Natural killer cell (primary cell): ENCODE measurements around the gene SRP54. TPM values are rescaled to one million over a fixed set of nuclear protein-coding genes. Genes with fewer than 3 reads are reported as not detected.
A peak's percentile ranks its signal among the peaks of the same experiment; 100 is the strongest.

Experiments
- ATAC-seq, 3 donors: fragments of 150-1000 bp in 2 of 3; fragments of 200-7000 bp in 1 of 3; cut with Tn5 transposase; 1 replicate in 1 of 3; 2 replicates in 2 of 3; pipeline ENCODE4 v1.10.0; 2021; ENCODE audit warnings: mild to moderate bottlenecking in 2 of 3, moderate library complexity in 2 of 3
- DNase-seq, 2 donors: peaks; one replicate each; pipeline versions ENCODE4 v3.0.0 to v3.0.0-alpha.2; 2013 to 2021; ENCODE audit warnings: mixed read lengths in 1 of 2
- H3K27ac ChIP-seq: one replicate; pipeline ENCODE4 v1.5.1; 2013; ENCODE audit warnings: mild to moderate bottlenecking, low read length
- H3K27me3 ChIP-seq: one replicate; pipeline ENCODE4 v1.6.1; 2013; ENCODE audit warnings: low read length; ENCODE audit not compliant: control insufficient read depth, insufficient read depth
- H3K36me3 ChIP-seq: one replicate; pipeline ENCODE4 v1.6.1; 2013; ENCODE audit warnings: low read length; ENCODE audit not compliant: control insufficient read depth, insufficient read depth
- H3K4me1 ChIP-seq: one replicate; pipeline ENCODE4 v1.6.1; 2013; ENCODE audit warnings: low read length; ENCODE audit not compliant: control insufficient read depth, insufficient read depth
- H3K4me3 ChIP-seq: one replicate; pipeline ENCODE4 v1.5.1; 2013; ENCODE audit warnings: low read length
- H3K9me3 ChIP-seq: one replicate; pipeline ENCODE4 v1.6.1; 2013; ENCODE audit warnings: low read length; ENCODE audit not compliant: control insufficient read depth, insufficient read depth
- H3K27ac Mint-ChIP-seq, 2 donors: one replicate each; pipeline ENCODE4 v1.8.0; 2022; ENCODE audit warnings: mild to moderate bottlenecking in 2 of 2, mixed read lengths in 2 of 2, moderate library complexity in 1 of 2
- H3K27me3 Mint-ChIP-seq, 2 donors: one replicate each; pipeline ENCODE4 v1.8.0; 2022; ENCODE audit warnings: low read depth in 2 of 2, mixed read lengths in 2 of 2
- H3K36me3 Mint-ChIP-seq: one replicate; pipeline ENCODE4 v1.8.0; 2022; ENCODE audit warnings: mixed read lengths
- H3K4me1 Mint-ChIP-seq, 2 donors: one replicate each; pipeline ENCODE4 v1.8.0; 2022; ENCODE audit warnings: mixed read lengths in 2 of 2
- H3K4me3 Mint-ChIP-seq: one replicate; pipeline ENCODE4 v1.8.0; 2022; ENCODE audit warnings: mild to moderate bottlenecking, moderate library complexity, mixed read lengths
- H3K9me3 Mint-ChIP-seq, 2 donors: one replicate each; pipeline ENCODE4 v1.8.0; 2022; ENCODE audit warnings: mixed read lengths in 2 of 2
- WGBS: methylation state at CpG from one replicate; pipeline ENCODE4 v1.1.7; 2013; ENCODE audit warnings: missing lambda C conversion rate; ENCODE audit not compliant: insufficient coverage; 5-methylcytosine and 5-hydroxymethylcytosine counted together
- intact Hi-C: fragments of 100-400 bp; cut with micrococcal nuclease; formaldehyde crosslinking; loops from one replicate; pipeline ENCODE4 v1.14.2; 2022
- total RNA-seq, 4 donors: library from RNA; stranded (reverse); fragments of 120-200 nt in 1 of 4; gene quantifications; one replicate each; pipeline versions ENCODE4 v1.2.3 to v1.2.4, GENCODE V29; 2013 to 2022
- TF ChIP-seq, protein P1 (sequence below): fragments of 200-600 bp; IDR thresholded peaks from one replicate; pipeline ENCODE4 v1.8.0; 2022; ENCODE audit warnings: antibody characterized with exemption

Gene SRP54
- total RNA-seq, 3 donors from 2014 or later (not counting 1 experiment from before 2014, with no cell fraction given), result 41.2 to 63.2 (median 48.8) TPM

DNA sequence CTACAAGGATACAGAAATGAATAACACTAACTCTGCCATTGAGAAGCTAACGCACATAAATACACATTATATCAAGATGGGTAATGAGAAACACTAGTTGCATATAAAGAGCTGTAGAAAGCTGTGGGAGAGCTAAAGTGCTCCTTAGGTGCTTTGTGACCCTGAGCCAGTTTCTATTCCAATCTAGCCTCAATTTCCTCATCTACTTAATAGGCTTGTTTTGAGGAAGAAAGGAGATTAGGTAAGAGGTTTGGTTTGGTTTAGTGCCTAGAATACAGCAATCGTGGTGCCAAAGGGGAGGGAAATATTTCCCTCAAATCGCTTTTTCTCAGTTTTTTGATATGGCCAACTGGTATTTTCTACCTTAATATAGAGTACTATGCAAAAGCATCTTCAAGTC, 994 bp downstream of the SRP54 start:
- no peaks in the 10 kb centered on the region for H3K9me3 ChIP-seq
- peak overlapping the region; percentile 94 for H3K27ac ChIP-seq
- 53% methylated on average over 2 of the region's 3 CpGs for WGBS
- H3K9me3 Mint-ChIP-seq, result no peaks in the 10 kb centered on the region
- no peaks in the 10 kb centered on the region for H3K27me3 Mint-ChIP-seq
- H3K27me3 ChIP-seq, result no peaks in the 10 kb centered on the region
- TF ChIP-seq, protein P1, sequence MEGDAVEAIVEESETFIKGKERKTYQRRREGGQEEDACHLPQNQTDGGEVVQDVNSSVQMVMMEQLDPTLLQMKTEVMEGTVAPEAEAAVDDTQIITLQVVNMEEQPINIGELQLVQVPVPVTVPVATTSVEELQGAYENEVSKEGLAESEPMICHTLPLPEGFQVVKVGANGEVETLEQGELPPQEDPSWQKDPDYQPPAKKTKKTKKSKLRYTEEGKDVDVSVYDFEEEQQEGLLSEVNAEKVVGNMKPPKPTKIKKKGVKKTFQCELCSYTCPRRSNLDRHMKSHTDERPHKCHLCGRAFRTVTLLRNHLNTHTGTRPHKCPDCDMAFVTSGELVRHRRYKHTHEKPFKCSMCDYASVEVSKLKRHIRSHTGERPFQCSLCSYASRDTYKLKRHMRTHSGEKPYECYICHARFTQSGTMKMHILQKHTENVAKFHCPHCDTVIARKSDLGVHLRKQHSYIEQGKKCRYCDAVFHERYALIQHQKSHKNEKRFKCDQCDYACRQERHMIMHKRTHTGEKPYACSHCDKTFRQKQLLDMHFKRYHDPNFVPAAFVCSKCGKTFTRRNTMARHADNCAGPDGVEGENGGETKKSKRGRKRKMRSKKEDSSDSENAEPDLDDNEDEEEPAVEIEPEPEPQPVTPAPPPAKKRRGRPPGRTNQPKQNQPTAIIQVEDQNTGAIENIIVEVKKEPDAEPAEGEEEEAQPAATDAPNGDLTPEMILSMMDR, result no peak
- H3K4me3 ChIP-seq, result peak overlapping the region; percentile 74
- ATAC-seq (no peak), DNase-seq (no peak)
- H3K4me1 Mint-ChIP-seq, result peaks cover 0 to 6% of the 10 kb centered on the region in 2 donors
- no peaks in the 10 kb centered on the region for H3K36me3 Mint-ChIP-seq
- H3K4me3 Mint-ChIP-seq, result no peak overlapping the region
- H3K4me1 ChIP-seq, result peaks cover 20% of the 10 kb centered on the region
- H3K36me3 ChIP-seq, result no peaks in the 10 kb centered on the region
- intact Hi-C loops, result loop anchor here (2.0 to 10.0 kb wide), 4 partner anchors 127 to 449 kb away; partner anchors contain the start of genes EAPP and NFKBIA
- no peak overlapping the region for H3K27ac Mint-ChIP-seq

DNA sequence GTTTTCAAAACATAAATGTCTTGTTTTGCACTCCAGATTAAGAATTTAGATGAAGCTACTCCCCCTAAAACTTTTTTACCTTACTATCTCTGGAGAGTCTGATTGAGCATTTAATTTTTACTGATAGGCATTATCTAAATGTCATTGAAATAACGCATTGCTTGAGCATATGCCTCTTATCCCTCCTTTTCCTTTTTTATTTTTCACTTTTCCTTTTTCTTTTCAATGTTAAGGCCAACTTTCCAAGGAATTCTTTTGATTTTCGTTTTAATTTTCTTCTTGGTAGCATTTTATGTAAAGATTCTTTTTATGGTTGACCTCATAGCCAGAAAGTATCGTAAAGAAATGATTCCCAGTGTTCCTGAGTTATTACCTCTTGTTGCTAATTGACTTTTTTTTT, 2.9 kb downstream of the SRP54 start:
- Histone ChIP-seq H3K27me3 (no peaks in the 10 kb centered on the region), H3K4me3 (no peak overlapping the region), H3K4me1 (peaks cover 18% of the 10 kb centered on the region), H3K27ac (no peak overlapping the region), H3K36me3 (no peaks in the 10 kb centered on the region), H3K9me3 (no peaks in the 10 kb centered on the region)
- H3K9me3 Mint-ChIP-seq, result no peaks in the 10 kb centered on the region
- TF ChIP-seq, protein P1, result no peak
- H3K27ac Mint-ChIP-seq, result peak overlapping the region in 1 of 2 donors; percentile 65
- peak overlapping the region; percentile 75 for H3K4me3 Mint-ChIP-seq
- no peak for ATAC-seq
- no peaks in the 10 kb centered on the region for H3K27me3 Mint-ChIP-seq
- WGBS, result 94% methylated on average over 2 of the region's 3 CpGs
- peaks cover 14% of the 10 kb centered on the region in 2 donors for H3K4me1 Mint-ChIP-seq
- intact Hi-C loops, result loop anchor here (10.0 kb wide), 1 partner anchor 451 kb away; the partner anchor contains the start of gene EAPP
- no peaks in the 10 kb centered on the region for H3K36me3 Mint-ChIP-seq
- DNase-seq, result no peak

DNA sequence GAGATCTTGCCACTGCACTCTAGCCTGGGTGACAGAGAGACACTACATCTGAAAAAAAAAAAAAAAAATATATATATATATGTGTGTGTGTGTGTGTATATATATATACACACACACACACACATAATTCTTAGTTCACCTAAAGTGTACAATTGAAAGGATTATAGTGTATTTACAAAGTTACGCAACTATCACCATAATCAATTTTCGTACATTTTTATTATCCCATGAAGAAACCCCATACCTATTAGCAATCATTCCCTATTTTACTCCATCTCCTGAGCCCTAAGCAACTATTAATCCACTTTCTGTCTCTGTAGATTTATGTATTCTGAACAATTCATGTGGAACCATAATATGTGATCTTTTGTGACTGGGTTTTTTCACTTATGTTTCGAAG, 4.4 kb downstream of the SRP54 start:
- H3K4me1 Mint-ChIP-seq, result peaks cover 14 to 19% of the 10 kb centered on the region in 2 donors
- H3K27ac Mint-ChIP-seq, result no peak overlapping the region
- no peak overlapping the region for H3K4me3 Mint-ChIP-seq
- DNase-seq (no peak), ATAC-seq (no peak)
- no peaks in the 10 kb centered on the region for H3K9me3 Mint-ChIP-seq
- no peak overlapping the region for H3K4me3 ChIP-seq
- no peaks in the 10 kb centered on the region for H3K9me3 ChIP-seq
- no peaks in the 10 kb centered on the region for H3K36me3 ChIP-seq
- H3K27me3 Mint-ChIP-seq, result no peaks in the 10 kb centered on the region
- intact Hi-C loops, result loop anchor here (10.0 kb wide), 1 partner anchor 452 kb away; the partner anchor contains the start of gene EAPP
- TF ChIP-seq, protein P1, result no peak
- no peaks in the 10 kb centered on the region for H3K27me3 ChIP-seq
- no peaks in the 10 kb centered on the region for H3K36me3 Mint-ChIP-seq
- no CpG with 5 or more reads among the region's 3 CpGs for WGBS
- no peak overlapping the region for H3K27ac ChIP-seq
- peaks cover 9% of the 10 kb centered on the region for H3K4me1 ChIP-seq

DNA sequence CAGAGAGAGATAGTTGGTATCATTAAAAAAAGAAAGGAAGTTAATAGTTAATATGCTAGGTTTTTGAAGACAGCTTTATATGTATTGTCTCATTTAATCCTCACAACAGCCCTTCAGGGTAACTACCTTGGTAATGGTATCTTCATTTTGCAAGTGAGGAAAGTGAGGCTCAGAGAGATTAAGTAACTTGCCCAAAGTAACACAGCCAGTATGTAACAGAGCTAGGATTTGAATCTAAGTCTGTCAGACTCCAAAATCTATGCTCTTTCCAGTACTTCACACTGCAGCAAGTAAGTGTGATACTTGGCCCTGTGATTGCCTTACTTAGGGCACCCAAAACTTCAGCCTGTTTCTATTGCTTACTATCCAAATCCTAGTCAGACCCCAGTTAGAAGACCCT, 7.0 kb downstream of the SRP54 start:
- no peaks in the 10 kb centered on the region for H3K36me3 Mint-ChIP-seq
- intact Hi-C loops, result loop anchor here (10.0 kb wide), 1 partner anchor 455 kb away; the partner anchor contains the start of gene EAPP
- no peaks in the 10 kb centered on the region for H3K27me3 ChIP-seq
- TF ChIP-seq, protein P1, result no peak
- H3K9me3 ChIP-seq, result no peaks in the 10 kb centered on the region
- H3K27ac ChIP-seq, result no peak overlapping the region
- H3K4me3 ChIP-seq, result no peak overlapping the region
- H3K27ac Mint-ChIP-seq, result no peak overlapping the region
- no peaks in the 10 kb centered on the region for H3K36me3 ChIP-seq
- DNase-seq (no peak), ATAC-seq (no peak)
- no peak overlapping the region for H3K4me3 Mint-ChIP-seq
- no peaks in the 10 kb centered on the region for H3K9me3 Mint-ChIP-seq
- H3K4me1 ChIP-seq, result peaks cover 3% of the 10 kb centered on the region
- no peaks in the 10 kb centered on the region for H3K27me3 Mint-ChIP-seq
- peaks cover 19 to 27% of the 10 kb centered on the region in 2 donors for H3K4me1 Mint-ChIP-seq
